ENCODE measurements around the gene SNRNP25. TPM values are rescaled to one million over a fixed set of nuclear protein-coding genes. Genes with fewer than 3 reads are reported as not detected.

The SNRNP25 gene
- total RNA-seq, 2 experiments from 2014 or later, result 42.5 to 50.0 TPM

DNA sequence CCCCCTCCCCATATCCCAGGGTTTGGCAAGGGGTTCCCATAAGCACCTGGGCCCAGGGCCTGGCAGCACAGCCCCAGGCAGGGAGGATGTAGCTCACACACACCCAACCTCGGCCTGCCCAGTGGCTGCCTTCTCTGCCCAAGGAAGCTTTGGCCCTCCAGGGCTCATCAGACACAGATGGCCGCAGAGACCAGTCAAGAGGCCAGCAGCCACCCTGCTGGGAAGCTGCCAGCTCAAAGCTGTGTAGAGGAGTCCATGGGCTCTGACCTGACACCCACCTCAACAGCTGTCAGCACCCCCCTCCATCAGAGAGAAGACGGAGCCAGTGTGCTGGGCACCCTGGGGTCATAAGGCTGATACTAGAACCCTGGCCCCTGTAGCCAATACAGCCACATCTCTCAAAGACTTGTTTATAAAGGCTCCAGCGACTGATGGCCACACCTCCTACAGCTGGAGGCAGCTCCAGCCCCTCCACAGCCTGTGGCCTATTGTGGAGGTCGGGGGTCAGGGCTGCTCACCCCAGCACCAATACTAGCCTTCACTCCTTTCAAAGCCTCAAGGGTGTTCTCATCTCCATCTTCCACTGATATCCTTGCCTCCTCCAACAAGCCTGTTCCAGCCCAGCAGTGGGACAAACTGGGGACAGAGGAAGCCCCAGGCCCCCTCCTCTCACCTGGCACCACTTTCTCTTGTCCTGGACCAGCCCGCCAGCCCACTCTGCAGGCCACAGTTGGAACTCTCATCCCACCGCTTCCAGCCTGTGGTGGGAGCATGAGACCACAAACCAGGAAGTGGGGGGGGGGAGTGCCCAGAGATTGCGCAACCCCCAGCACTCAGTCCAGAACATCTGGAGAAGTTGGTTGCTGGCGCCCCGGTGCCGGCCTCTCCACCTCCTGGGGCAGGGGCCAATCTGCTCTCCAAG lies 22.2 kb downstream of the SNRNP25 start:
- POLR2A ChIA-PET, result no interaction called here
- ATAC-seq, result no peak

DNA sequence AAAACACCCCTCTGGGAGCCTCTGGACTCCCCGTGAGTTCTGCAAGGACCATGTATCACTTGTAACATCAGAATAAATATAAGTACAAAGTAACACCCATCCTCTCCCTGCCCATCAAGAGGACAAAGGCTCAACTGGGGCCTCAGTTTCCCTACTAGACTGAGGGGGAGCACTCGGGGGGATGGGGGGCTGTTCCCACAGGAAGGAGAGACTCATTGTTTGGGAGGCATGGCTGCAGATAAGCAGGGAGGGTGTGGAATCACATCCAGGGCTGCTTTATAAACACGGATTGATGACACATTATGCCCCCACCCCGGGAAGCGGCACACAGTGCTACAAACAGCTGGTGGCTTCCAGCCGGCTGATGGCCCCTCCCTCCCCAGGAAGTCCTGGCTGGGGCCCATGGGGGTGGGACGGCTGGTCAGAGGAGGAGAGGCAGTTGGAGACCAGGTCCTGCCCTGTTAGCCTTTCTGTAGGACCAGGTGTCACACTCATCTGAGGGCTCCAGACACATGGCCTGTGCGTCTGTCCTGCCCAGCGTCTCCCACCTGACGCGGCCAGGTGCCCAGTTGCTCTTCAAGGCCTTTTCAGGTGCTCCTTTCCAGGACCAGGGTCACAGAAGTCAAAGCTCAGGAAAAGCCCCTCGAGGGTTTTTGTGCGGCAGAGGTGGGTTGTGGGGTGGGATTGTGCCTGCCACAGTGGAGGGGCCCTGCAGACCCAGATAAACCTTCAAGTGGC lies 23.1 kb downstream of the SNRNP25 start:
- ChIA-PET CTCF (interaction anchor here (1.6 to 6.8 kb wide), 4 partner anchors 8 to 20 kb away, joined by 3 to 36 read pairs (median 17); no protein-coding TSS in a partner anchor), POLR2A (interaction anchor here (0.7 to 1.5 kb wide), 3 partner anchors 11 to 24 kb away, joined by 3 to 6 read pairs (median 4); partner anchors contain the start of gene POLR3K)
- Mint-ChIP-seq H3K9me3 (ENCODE audit: low read depth) (no peaks in the 10 kb centered on the region), H3K4me1 (peaks cover 29% of the 10 kb centered on the region), H3K27ac (no peak overlapping the region), H3K36me3 (ENCODE audit: low read depth) (peaks cover 4% of the 10 kb centered on the region), H3K4me3 (peak overlapping the region; percentile 87), H3K27me3 (peaks cover 13% of the 10 kb centered on the region)
- ATAC-seq (no peak), DNase-seq (peak; percentile 51)
- intact Hi-C loops (cut with DNase I, micrococcal nuclease), result no loop called here

More for the DNA sequence above, 22.2 kb downstream of the SNRNP25 start:
- Mint-ChIP-seq H3K4me3 (peak overlapping the region; percentile 87), H3K4me1 (peaks cover 29% of the 10 kb centered on the region), H3K36me3 (ENCODE audit: low read depth) (peaks cover 4% of the 10 kb centered on the region), H3K9me3 (ENCODE audit: low read depth) (no peaks in the 10 kb centered on the region), H3K27me3 (peaks cover 18% of the 10 kb centered on the region), H3K27ac (no peak overlapping the region)
- CTCF ChIA-PET, result interaction anchor here (0.7 to 6.8 kb wide), 6 partner anchors 7 to 112 kb away, joined by 4 to 36 read pairs (median 6); no protein-coding TSS in a partner anchor
- intact Hi-C loops (cut with DNase I, micrococcal nuclease), result no loop called here
- DNase-seq, result peak; percentile 28

DNA sequence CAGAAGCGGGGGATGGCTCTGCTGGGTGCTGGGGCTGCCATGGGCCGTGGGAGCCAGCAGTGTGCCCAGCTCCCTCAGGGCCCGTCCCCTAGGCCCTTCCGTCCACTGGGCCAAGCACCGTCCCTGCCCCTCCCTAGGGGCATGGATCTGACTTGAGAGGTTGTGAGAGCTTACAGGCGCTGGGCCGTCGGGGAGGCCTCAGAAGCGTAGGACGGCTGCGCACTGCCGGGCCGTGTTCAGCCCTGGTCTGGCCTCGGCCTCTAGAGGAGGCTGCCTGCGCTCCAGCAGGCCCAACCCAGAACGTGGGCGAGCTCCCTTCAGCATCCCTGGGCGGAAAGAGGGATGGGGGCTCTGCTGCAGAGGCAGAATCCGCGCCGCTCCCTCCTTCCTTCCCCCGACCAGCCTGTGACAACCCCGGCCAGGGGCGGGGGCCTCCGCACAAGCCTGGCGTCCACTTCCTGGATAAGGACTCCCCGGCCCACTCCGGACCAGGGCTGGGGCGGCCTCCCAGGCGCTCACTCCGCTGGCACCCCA lies 23.7 kb downstream of the SNRNP25 start:
- DNase-seq (peak; percentile 69), ATAC-seq (peak; percentile 33)
- POLR2A ChIA-PET, result interaction anchor here (0.7 to 1.5 kb wide), 3 partner anchors 11 to 24 kb away, joined by 3 to 6 read pairs (median 4); partner anchors contain the start of gene POLR3K
- H3K4me3 Mint-ChIP-seq, result peak overlapping the region; percentile 87
- H3K36me3 Mint-ChIP-seq (ENCODE audit: low read depth), result peaks cover 4% of the 10 kb centered on the region
- H3K27ac Mint-ChIP-seq, result peak overlapping the region; percentile 42
- intact Hi-C loops (cut with DNase I, micrococcal nuclease), result no loop called here
- peaks cover 12% of the 10 kb centered on the region for H3K27me3 Mint-ChIP-seq
- CTCF ChIA-PET, result interaction anchor here (1.6 to 6.8 kb wide), 4 partner anchors 8 to 20 kb away, joined by 3 to 36 read pairs (median 17); no protein-coding TSS in a partner anchor
- H3K9me3 Mint-ChIP-seq (ENCODE audit: low read depth), result no peaks in the 10 kb centered on the region
- peaks cover 29% of the 10 kb centered on the region for H3K4me1 Mint-ChIP-seq

DNA sequence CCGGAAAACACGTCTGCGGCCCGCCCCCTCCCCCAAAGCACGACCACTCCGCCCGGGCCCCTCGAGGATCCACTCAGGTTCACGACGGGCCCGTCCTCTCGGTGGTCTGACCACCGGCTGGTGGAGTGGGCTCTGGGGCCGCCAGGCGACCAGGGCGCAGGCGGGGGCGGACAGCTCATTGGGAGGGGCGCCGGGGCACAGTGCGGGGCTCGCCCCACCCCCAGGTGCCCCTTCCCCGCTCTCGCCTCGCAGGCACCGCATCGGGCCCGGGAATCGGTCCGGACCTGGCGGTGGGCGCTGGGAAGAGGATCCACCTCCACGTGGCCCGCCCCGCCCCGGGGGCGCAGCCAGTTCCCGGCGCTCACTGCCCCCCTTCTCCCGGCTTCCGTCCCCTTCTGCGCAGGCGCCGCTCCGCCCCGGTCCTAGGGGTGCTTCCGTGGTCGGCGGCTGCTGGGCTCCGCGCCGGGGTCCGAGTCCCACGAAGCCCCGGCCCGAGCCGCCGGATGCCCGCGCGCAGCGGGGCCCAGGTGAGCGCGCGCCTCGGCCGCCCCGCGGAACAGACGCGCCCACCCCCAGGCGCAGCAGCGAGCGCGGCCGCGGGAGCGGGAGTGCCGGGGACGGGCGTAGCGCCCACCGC lies 24.3 kb downstream of the SNRNP25 start, which contains the start of gene MPG:
TSS of gene MPG (plus strand) at position 419 of the 637 bp plus-strand sequence. CDS start at position 504, 85 bp downstream.
- Mint-ChIP-seq H3K4me1 (peaks cover 30% of the 10 kb centered on the region), H3K27me3 (peaks cover 10% of the 10 kb centered on the region), H3K4me3 (peak within 1 kb of the TSS; percentile 87), H3K27ac (peak within 1 kb of the TSS; percentile 83), H3K9me3 (ENCODE audit: low read depth) (no peaks in the 10 kb centered on the region), H3K36me3 (ENCODE audit: low read depth) (peaks cover 4% of the 10 kb centered on the region)
- intact Hi-C loops (cut with DNase I, micrococcal nuclease), result loop anchor here in 1 of 2 experiments (1.0 kb wide), 2 partner anchors 25 to 60 kb away; partner anchors contain the start of genes NPRL3, POLR3K and SNRNP25
- ATAC-seq (peak; percentile 87), DNase-seq (peak; percentile 91)
- ChIA-PET CTCF (interaction anchor here (1.6 to 6.8 kb wide), 4 partner anchors 9 to 19 kb away, joined by 3 to 36 read pairs (median 17); no protein-coding TSS in a partner anchor), POLR2A (interaction anchor here (1.1 to 1.5 kb wide), 2 partner anchors 12 to 25 kb away, joined by 4 to 6 read pairs; partner anchors contain the start of gene POLR3K)

DNA sequence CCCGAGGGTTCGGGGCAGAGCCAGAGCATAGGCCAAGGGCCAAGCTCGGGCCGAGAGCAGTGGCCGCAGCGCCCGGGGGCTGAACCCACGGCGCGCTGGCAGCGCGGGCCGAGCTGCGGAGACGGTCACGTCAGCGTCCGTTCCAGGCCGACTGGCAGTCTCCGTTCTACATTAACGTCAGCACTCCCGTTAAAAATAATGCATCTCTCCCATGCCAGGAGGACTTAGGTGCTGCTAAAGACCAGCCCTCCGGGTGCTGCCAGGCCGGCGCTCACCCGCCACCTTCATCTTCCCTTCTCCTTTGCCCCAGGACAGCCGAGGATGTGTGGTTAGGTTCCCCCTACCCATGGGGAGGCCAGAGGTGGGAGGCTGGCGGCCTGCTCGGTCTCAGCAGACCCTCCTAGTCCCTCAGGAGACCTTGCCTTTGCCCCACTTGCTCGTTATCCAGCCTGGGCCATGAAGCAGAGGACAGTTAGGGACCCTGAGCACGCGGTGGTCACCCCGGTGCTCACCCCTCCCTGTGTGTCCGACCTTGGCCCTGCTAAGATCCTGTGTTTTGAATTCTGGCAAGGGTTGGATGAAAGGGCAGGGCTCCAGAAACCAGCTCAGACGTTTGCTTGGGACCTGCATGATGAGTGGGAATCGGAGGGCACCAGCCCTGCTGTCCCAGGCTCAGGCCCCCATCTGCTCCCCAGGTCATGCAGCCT lies 25.0 kb downstream of the SNRNP25 start:
- peak overlapping the region; percentile 83 for H3K27ac Mint-ChIP-seq
- POLR2A ChIA-PET, result interaction anchor here (1.5 kb wide), 1 partner anchor 13 kb away, joined by 6 read pairs; no protein-coding TSS in a partner anchor
- CTCF ChIA-PET, result interaction anchor here (1.6 to 6.8 kb wide), 3 partner anchors 13 to 18 kb away, joined by 3 to 36 read pairs (median 6); no protein-coding TSS in a partner anchor
- peaks cover 6% of the 10 kb centered on the region for H3K36me3 Mint-ChIP-seq (ENCODE audit: low read depth)
- intact Hi-C loops (cut with DNase I, micrococcal nuclease), result loop anchor here in 1 of 2 experiments (1.0 kb wide), 2 partner anchors 25 to 60 kb away; partner anchors contain the start of genes NPRL3, POLR3K and SNRNP25
- peaks cover 3% of the 10 kb centered on the region for H3K27me3 Mint-ChIP-seq
- DNase-seq (peak; percentile 39), ATAC-seq (peak; percentile 11)
- peaks cover 35% of the 10 kb centered on the region for H3K4me1 Mint-ChIP-seq
- H3K4me3 Mint-ChIP-seq, result peak overlapping the region; percentile 87
- H3K9me3 Mint-ChIP-seq (ENCODE audit: low read depth), result no peaks in the 10 kb centered on the region

DNA sequence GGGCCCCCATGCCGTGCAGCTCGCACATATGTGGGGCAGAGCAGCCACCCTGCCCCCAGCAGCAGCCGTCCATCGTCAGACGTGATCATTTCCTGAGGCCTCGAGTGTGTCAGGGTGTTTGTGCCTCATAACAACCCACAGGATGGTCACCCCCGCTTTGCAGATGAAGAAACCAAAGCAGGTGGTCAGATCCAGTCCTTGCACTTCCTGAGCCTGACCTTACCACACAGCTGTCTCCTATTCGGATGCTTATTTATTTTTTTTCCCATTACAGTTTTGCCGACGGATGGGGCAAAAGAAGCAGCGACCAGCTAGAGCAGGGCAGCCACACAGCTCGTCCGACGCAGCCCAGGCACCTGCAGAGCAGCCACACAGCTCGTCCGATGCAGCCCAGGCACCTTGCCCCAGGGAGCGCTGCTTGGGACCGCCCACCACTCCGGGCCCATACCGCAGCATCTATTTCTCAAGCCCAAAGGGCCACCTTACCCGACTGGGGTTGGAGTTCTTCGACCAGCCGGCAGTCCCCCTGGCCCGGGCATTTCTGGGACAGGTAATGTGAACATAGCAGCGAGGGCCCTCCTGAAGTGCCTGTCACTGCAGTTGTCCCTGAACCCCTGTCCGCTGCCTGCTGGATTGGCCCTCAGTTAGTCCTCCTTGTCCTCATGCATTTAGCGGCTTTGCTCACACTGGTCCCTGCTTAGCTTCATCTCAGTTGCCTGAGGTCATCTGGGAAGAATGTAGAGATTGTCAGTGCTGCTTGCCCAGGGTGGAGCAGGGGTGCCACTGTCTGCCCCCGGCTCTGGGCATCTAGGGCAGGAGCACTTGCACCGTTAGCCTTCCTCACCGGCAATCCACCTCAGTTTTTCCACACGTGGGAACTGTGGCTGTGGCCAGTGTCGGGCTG lies 25.8 kb downstream of the SNRNP25 start:
- POLR2A ChIA-PET, result no interaction called here
- Mint-ChIP-seq H3K36me3 (ENCODE audit: low read depth) (peaks cover 12% of the 10 kb centered on the region), H3K4me3 (peak overlapping the region; percentile 87)

DNA sequence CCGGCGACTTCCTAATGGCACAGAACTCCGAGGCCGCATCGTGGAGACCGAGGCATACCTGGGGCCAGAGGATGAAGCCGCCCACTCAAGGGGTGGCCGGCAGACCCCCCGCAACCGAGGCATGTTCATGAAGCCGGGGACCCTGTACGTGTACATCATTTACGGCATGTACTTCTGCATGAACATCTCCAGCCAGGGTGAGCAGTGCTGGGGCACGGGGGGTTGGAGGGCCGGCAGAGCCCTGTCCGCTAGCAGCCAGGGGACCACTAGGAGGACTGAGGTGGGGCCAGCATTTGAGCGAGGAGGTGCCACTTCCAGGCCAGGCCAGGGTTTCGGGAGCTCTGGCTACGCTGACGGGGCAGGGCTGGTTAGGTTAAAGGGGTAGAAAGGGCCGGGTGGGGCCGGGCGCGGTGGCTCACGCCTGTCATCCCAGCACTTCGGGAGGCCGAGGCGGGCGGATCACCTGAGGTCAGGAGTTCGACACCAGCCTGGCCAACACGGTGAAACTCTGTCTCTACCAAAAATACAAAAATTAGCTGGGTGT lies 29.5 kb downstream of the SNRNP25 start:
- Mint-ChIP-seq H3K27me3 (no peaks in the 10 kb centered on the region), H3K9me3 (ENCODE audit: low read depth) (no peaks in the 10 kb centered on the region), H3K36me3 (ENCODE audit: low read depth) (peaks cover 23% of the 10 kb centered on the region), H3K4me3 (no peak overlapping the region), H3K27ac (no peak overlapping the region), H3K4me1 (peaks cover 40% of the 10 kb centered on the region)
- intact Hi-C loops (cut with DNase I, micrococcal nuclease), result no loop called here
- POLR2A ChIA-PET, result no interaction called here
- CTCF ChIA-PET, result interaction anchor here (0.6 to 3.0 kb wide), 3 partner anchors 14 to 17 kb away, joined by 3 to 16 read pairs (median 3); no protein-coding TSS in a partner anchor
- ATAC-seq (no peak), DNase-seq (no peak)

More for the DNA sequence above, 25.8 kb downstream of the SNRNP25 start:
- H3K27ac Mint-ChIP-seq, result peak overlapping the region; percentile 83
- DNase-seq (no peak), ATAC-seq (no peak)
- H3K9me3 Mint-ChIP-seq (ENCODE audit: low read depth), result no peaks in the 10 kb centered on the region
- CTCF ChIA-PET, result interaction anchor here (1.9 to 6.8 kb wide), 2 partner anchors 14 to 18 kb away, joined by 6 to 36 read pairs; no protein-coding TSS in a partner anchor
- H3K27me3 Mint-ChIP-seq, result no peaks in the 10 kb centered on the region
- H3K4me1 Mint-ChIP-seq, result peaks cover 43% of the 10 kb centered on the region
- intact Hi-C loops (cut with DNase I, micrococcal nuclease), result no loop called here

DNA sequence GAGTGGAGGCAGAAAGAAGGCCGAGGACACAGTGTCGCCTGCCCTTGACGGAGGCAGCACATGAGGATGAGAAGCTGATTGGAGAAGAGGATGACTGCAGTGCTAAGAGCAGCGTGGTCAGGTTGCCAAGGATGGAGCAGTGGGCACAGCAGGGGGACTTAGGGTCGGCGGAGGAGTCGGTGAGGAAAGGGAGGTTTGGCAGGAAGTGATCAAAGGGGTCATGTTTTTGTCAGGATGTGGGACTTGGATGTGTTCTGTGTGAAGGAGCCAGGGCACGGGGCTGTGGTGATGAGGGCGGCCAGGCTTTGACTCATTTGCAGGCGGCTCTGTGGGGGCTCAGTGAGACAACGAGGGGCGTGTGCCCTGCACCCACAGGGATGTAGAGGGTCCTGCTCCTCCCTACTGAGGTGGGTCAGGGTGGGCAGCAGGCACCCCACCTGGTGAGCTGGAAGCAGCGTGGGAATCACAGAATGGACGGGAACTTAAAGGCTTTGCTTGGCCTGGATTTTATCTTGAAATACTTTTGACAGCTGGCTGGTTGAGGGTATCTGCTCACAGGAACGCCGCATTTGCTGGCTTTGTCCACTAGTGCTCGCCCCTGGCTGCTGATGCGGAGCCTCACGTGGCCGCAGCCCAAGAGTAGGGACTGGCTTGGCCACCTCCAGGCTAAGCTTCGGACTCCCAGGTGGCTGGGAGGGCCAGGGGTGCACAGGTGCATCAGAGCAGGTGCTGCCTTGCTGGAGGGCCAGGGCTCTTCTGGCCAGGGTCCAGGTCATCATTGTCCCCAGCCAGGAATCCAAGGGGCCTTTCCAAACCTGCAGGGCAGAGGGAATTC lies 30.4 kb downstream of the SNRNP25 start:
- no peaks in the 10 kb centered on the region for H3K27me3 Mint-ChIP-seq
- DNase-seq (peak; percentile 46), ATAC-seq (peak; percentile 16)
- peaks cover 26% of the 10 kb centered on the region for H3K36me3 Mint-ChIP-seq (ENCODE audit: low read depth)
- H3K4me1 Mint-ChIP-seq, result peaks cover 36% of the 10 kb centered on the region
- no peaks in the 10 kb centered on the region for H3K9me3 Mint-ChIP-seq (ENCODE audit: low read depth)
- H3K27ac Mint-ChIP-seq, result peak overlapping the region; percentile 87
- ChIA-PET POLR2A (interaction anchor here (0.5 kb wide), 1 partner anchor 23 kb away, joined by 4 read pairs; no protein-coding TSS in a partner anchor), CTCF (interaction anchor here (0.7 to 3.0 kb wide), 4 partner anchors 13 to 18 kb away, joined by 3 to 16 read pairs (median 6); no protein-coding TSS in a partner anchor)
- intact Hi-C loops (cut with DNase I, micrococcal nuclease), result loop anchor here in 1 of 2 experiments (1.0 kb wide), 1 partner anchor 151 kb away; no protein-coding TSS in a partner anchor
- H3K4me3 Mint-ChIP-seq, result no peak overlapping the region
